Adipocyte (in vitro differentiated cells): Measurements from ENCODE around the gene ZNF438.
A peak's percentile ranks its signal among the peaks of the same experiment; 100 is the strongest.
"Not testable (repeated sequence)": the region's sequence is repeated elsewhere in the genome, so short reads cannot be mapped to it uniquely, and the experiment has no call there.

Experiments
- DNase-seq: peaks from one replicate; pipeline ENCODE4 v3.0.0-alpha.2; 2015; ENCODE audit warnings: low read depth
- H3K27me3 ChIP-seq: replicated peaks from 2 replicates; pipeline ENCODE4 v1.7.0; 2013; ENCODE audit warnings: mild to moderate bottlenecking, low read length, moderate library complexity; ENCODE audit not compliant: control insufficient read depth, insufficient read depth
- H3K36me3 ChIP-seq: 2 replicates; pipeline ENCODE4 v1.7.0; 2013; ENCODE audit warnings: low read length, mild to moderate bottlenecking, moderate library complexity; ENCODE audit not compliant: control insufficient read depth, insufficient read depth, severe bottlenecking
- H3K4me1 ChIP-seq: 2 replicates; pipeline ENCODE4 v1.7.0; 2013; ENCODE audit warnings: mild to moderate bottlenecking, low read length, moderate library complexity; ENCODE audit not compliant: control insufficient read depth, insufficient read depth
- H3K4me3 ChIP-seq: 2 replicates; pipeline ENCODE4 v1.7.0; 2013; ENCODE audit warnings: mild to moderate bottlenecking, low read length, moderate library complexity
- H3K9ac ChIP-seq: 2 replicates; pipeline ENCODE4 v1.7.0; 2013; ENCODE audit warnings: mild to moderate bottlenecking, low read length, moderate library complexity
- H3K9me3 ChIP-seq: 2 replicates; pipeline ENCODE4 v1.7.0; 2013; ENCODE audit warnings: mild to moderate bottlenecking, low read length, moderate library complexity; ENCODE audit not compliant: control insufficient read depth

ZNF438 gene

DNA sequence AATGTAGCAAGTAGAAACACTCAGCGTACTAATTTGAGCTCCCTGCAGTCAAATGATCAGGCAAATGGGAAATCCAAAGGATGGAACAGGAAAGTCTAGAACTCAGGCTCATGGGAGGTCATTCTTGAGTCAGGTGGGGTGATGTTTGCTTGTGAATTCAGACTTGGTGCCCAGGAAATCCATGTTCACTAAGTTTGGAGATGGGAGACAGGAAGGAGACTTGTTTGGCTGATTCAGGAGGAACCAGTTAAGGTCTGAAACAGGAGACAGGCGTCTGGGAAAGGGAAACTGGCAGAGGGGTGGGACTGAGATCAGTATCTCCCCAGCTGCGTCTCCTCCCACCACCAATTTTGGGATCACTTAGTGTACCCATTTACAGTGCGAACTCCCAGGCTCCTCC, 38.4 kb upstream of the ZNF438 start:
- Histone ChIP-seq H3K36me3 (no peaks in the 10 kb centered on the region), H3K4me3 (no peak overlapping the region), H3K9me3 (no peaks in the 10 kb centered on the region), H3K9ac (no peak overlapping the region), H3K4me1 (peaks cover 39% of the 10 kb centered on the region), H3K27me3 (no peaks in the 10 kb centered on the region)
- peak; percentile 23 for DNase-seq

DNA sequence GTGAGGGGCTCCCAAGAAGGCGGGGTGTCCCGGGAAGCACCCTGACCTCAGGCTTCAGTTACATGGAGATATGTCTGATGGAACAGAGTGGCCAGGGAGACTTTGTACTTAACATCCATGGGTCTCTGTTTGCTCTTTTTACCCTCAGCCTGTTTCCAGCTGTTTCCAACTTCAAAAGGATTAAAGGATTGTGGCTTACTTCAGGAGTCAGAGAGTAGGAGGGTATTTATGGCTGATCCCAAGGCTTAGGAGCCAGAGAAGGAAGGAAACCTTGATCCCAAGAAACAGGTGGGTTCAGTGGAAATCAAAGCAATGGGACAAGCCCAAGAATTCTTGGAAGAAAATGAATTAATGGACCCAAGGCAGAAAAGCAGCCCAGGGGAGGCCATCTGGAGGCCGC, 37.7 kb upstream of the ZNF438 start:
- no peak for DNase-seq
- H3K27me3 ChIP-seq = no peaks in the 10 kb centered on the region
- H3K9ac ChIP-seq = no peak overlapping the region
- peaks cover 38% of the 10 kb centered on the region for H3K4me1 ChIP-seq
- H3K9me3 ChIP-seq = no peaks in the 10 kb centered on the region
- no peak overlapping the region for H3K4me3 ChIP-seq
- no peaks in the 10 kb centered on the region for H3K36me3 ChIP-seq

DNA sequence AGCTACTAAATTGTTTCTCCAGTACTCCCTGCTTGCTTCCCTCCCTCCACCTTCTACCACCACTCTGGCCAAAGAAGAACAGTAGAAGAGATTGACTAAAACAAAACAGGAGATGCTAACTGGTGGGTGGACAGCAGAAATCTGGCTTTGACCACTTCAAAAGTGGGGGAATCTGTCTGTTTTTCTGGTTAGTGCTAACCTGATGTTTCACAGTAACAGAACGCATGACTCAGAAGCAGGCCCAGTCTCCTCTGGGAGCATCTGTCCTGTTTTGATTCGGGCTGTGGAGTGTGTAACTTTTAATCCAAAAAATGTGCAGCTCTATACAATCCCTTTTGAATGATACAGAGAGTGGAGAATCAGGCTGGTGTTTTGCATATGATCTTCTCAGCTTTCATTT, 32.7 kb upstream of the ZNF438 start:
- peak overlapping the region; percentile 74 for H3K9ac ChIP-seq
- no peaks in the 10 kb centered on the region for H3K27me3 ChIP-seq
- no peaks in the 10 kb centered on the region for H3K9me3 ChIP-seq
- no peaks in the 10 kb centered on the region for H3K36me3 ChIP-seq
- DNase-seq = peak; percentile 87
- peak overlapping the region; percentile 20 for H3K4me3 ChIP-seq
- peaks cover 28% of the 10 kb centered on the region for H3K4me1 ChIP-seq

DNA sequence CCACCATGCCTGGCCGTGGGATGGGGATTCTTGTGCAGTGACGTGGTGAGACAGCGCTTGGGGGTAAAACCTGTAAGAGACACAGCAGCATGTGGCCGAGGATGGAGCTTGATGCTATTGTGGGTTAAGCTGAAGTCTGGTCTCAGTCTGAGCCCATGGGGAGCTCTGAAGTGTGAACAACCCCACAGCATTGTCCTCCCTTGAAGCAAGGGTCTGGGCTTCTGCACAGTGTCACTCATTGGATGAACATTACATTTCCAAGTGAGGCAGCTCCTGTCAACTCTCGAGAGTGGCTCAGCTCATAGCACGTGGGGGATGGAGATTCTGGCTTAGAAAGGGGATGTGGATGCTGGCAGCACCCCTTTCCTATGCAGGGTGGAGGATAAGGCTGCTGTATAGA, 32.2 kb upstream of the ZNF438 start:
- H3K9me3 ChIP-seq = no peaks in the 10 kb centered on the region
- no peaks in the 10 kb centered on the region for H3K27me3 ChIP-seq
- H3K9ac ChIP-seq = peak overlapping the region; percentile 74
- peaks cover 34% of the 10 kb centered on the region for H3K4me1 ChIP-seq
- DNase-seq = no peak
- H3K4me3 ChIP-seq = peak overlapping the region; percentile 12
- H3K36me3 ChIP-seq = no peaks in the 10 kb centered on the region

DNA sequence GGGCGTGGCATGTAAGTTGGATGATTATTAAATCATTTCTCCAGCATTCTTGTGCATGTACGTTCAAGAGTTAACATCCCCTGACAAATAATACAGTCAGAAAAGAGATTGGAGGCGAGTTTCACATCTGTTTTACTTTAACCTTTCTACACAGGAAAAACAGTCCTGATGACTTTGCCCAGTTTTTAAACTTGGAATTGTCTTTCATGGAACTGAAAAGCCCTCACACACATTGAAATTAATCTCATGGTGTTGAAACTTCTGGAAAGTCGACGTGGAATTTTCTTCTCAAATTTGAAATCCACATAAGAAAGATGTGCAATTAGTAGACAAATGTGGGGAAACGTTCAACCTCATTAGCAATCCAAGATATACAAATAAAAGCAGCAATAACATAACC, 31.2 kb upstream of the ZNF438 start:
- peak overlapping the region; percentile 52 for H3K4me3 ChIP-seq
- no peaks in the 10 kb centered on the region for H3K36me3 ChIP-seq
- H3K4me1 ChIP-seq = peaks cover 37% of the 10 kb centered on the region
- H3K27me3 ChIP-seq = no peaks in the 10 kb centered on the region
- H3K9me3 ChIP-seq = no peaks in the 10 kb centered on the region
- peak; percentile 41 for DNase-seq
- peak overlapping the region; percentile 78 for H3K9ac ChIP-seq

DNA sequence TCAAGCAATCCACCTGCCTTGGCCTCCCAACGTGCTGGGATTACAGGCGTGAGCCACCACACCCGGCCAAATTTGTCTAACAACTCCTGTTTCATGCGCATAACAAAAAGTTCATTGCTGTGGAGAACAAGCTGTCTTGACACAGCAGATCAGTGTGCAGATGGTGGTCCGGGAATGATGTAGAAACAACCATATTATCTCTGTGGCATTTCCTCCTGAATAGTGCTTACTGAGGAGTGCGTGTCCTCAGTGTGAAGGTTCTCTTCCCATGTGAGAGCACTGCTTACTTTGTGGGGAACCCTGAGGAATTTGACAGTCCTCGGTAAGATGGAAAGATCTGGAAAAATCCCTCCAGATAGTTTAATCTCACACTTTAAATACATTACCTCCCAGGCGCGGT, 30.3 kb upstream of the ZNF438 start:
- Histone ChIP-seq H3K9me3 (no peaks in the 10 kb centered on the region), H3K36me3 (no peaks in the 10 kb centered on the region), H3K9ac (peak overlapping the region; percentile 78), H3K4me3 (no peak overlapping the region), H3K27me3 (no peaks in the 10 kb centered on the region), H3K4me1 (peaks cover 37% of the 10 kb centered on the region)
- no peak for DNase-seq

DNA sequence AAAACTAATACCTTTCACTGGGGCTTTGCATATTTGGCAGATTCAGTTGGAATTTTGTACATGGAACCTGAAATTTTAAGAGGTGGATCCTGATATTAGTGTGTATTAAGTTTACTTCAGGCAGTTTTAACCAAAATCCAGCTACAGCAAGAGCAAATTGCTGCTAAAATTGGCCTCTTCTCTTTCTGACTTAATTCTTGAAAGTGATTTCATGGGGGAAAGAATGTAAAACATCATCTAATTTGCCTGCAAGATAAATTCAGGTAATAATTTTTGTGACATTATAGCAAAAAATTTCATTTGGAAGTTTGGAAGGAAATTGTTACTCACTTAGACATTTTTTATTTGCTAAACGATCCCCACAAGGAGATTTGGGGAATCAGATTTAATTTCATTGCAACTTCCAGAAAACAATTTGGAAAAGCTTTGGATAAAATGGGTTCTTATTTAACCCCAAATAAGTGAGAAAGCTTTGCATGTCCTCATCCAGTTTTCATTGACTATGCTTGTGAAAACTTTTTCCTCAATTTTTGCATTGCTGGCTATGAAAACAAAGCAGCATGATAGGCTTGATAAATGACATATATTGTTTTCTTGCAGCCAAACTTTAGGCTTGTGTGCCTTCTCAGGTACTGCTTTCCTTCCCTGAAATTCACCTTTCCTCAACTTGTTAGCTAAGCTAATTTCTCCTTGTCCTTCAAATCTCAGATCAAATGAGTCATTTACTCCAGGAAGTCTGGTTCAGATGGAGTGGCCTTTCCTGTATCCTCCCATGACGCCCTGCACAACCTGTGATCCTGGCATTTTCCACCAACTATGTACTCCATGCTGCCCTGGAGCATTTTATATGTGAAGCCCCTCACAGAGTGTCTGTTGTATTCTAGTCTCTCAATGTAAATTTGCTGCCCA, 27.4 kb upstream of the ZNF438 start:
- peak overlapping the region; percentile 21 for H3K9ac ChIP-seq
- DNase-seq = no peak
- H3K4me3 ChIP-seq = no peak overlapping the region
- no peaks in the 10 kb centered on the region for H3K9me3 ChIP-seq
- no peaks in the 10 kb centered on the region for H3K27me3 ChIP-seq
- H3K4me1 ChIP-seq = peaks cover 26% of the 10 kb centered on the region
- no peaks in the 10 kb centered on the region for H3K36me3 ChIP-seq

DNA sequence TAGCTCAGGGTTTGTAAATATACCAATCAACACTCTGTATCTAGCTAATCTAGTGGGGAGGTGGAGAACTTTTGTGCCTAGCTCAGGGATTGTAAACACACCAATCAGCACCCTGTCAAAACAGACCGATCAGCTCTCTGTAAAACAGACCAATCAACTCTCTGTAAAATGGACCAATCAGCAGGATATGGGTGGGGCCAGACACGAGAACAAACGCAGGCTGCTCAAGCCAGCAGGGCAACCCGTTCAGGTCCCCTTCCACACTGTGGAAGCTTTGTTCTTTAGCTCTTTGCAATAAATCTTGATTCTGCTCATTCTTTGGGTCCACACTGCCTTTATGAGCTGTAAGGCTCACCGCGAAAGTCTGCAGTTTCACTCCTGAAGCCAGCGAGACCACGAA, 25.0 kb upstream of the ZNF438 start:
- not testable (repeated sequence) for H3K36me3 ChIP-seq, DNase-seq, H3K9me3 ChIP-seq, H3K4me3 ChIP-seq, H3K9ac ChIP-seq, H3K27me3 ChIP-seq
- H3K4me1 ChIP-seq = peaks cover 10% of the 10 kb centered on the region

DNA sequence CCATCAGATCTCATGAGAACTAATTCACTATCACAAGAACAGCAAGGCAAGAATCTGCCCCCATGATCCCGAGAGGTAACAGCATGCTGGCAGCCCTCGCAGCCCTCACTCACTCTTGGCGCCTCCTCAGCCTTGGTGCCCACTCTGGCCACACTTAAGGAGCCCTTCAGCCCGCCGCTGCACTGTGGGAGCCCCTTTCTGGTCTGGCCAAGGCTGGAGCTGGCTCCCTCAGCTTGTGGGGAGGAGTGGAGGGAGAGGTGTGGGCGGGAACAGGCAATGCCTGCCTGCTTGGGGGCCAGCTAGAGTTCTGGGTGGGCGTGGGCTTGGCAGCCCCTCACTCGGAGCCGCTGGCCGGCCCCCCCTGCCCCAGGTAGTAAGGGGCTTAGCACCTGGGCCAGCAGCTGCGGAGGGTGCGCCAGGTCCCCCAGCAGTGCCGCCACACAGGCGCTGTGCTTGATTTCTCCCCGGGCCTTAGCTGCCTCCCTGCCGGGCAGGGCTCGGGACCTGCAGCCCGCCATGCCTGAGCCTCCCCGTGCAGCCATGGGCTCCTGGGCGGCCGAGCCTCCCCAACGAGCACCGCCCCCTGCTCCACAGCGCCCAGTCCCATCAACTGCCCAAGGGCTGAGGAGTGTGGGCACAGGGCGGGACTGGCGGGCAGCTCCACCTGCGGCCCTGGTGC, 24.0 kb upstream of the ZNF438 start:
- DNase-seq = no peak
- Histone ChIP-seq H3K4me1 (peaks cover 10% of the 10 kb centered on the region), H3K4me3 (no peak overlapping the region), H3K27me3 (no peaks in the 10 kb centered on the region), H3K36me3 (no peaks in the 10 kb centered on the region), H3K9ac (no peak overlapping the region), H3K9me3 (peaks cover 7% of the 10 kb centered on the region)

DNA sequence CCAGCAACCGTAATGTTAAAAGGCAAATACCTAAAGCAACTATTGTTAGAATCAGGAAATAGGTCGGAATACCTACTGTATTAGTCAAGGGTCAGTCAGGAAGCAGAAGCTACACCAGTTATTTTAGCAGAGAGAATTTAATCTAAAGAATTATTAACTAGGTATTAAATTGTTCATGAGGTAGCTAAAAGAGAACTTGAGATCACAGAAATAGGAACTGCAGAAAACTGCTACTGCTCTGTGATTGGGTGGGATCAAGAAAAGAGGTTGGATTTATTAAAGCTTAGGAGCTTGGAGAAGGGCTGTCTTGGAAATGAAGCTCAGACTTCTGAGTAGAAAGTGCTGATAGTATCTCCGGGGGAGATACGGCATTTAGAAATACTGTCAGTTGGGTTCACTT, 20.0 kb upstream of the ZNF438 start:
- no peaks in the 10 kb centered on the region for H3K4me1 ChIP-seq
- H3K4me3 ChIP-seq = no peak overlapping the region
- peaks cover 7% of the 10 kb centered on the region for H3K9me3 ChIP-seq
- H3K27me3 ChIP-seq = no peaks in the 10 kb centered on the region
- no peak for DNase-seq
- no peak overlapping the region for H3K9ac ChIP-seq
- H3K36me3 ChIP-seq = no peaks in the 10 kb centered on the region

DNA sequence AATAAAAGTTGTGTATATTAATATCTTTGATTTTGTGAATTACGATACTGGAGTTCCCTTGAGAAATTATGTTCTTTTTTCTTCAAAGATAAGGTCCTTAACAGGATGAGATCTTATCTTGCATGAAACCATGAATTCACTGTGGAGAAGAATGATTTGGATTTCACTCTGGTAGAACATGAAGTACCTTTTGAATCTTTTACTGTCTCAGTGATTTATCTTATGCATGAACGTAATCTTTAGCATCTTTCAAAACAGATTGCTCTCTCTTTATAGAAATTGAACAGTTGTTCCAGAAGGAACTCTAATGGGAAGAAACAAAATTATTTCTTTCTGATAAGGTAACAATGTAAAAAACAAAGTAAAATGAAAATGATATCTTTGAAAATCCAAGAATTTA, 11.0 kb upstream of the ZNF438 start:
- no peak for DNase-seq
- no peaks in the 10 kb centered on the region for H3K9me3 ChIP-seq
- no peak overlapping the region for H3K9ac ChIP-seq

More for the DNA sequence above, 11.0 kb upstream of the ZNF438 start:
- no peaks in the 10 kb centered on the region for H3K27me3 ChIP-seq
- H3K4me1 ChIP-seq = no peaks in the 10 kb centered on the region
- no peaks in the 10 kb centered on the region for H3K36me3 ChIP-seq
- no peak overlapping the region for H3K4me3 ChIP-seq
